ENCODE measurements around the gene CTTNBP2NL.

GRCh38 chr1:112477550-112477949, 81.5 kb downstream of the CTTNBP2NL start:
- TF ChIP-seq POLR2A (IDR thresholded peaks at IDR 0.05; ENCODE audit: low read depth, low read length) (no peak), TAF1 (IDR thresholded peaks at IDR 0.05; ENCODE audit: borderline replicate concordance, low read depth, low read length) (no peak)

All from GM12892 (cell line).